Measurements from ENCODE around the gene XK. TPM values are rescaled to one million over a fixed set of nuclear protein-coding genes. Genes with fewer than 3 reads are reported as not detected.
A peak's percentile ranks its signal among the peaks of the same experiment; 100 is the strongest.

Gene XK
- total and polyA plus RNA-seq, 2 of the 4 experiments (the other 2 are of a cell fraction) = under 0.01 to 0.02 TPM

DNA sequence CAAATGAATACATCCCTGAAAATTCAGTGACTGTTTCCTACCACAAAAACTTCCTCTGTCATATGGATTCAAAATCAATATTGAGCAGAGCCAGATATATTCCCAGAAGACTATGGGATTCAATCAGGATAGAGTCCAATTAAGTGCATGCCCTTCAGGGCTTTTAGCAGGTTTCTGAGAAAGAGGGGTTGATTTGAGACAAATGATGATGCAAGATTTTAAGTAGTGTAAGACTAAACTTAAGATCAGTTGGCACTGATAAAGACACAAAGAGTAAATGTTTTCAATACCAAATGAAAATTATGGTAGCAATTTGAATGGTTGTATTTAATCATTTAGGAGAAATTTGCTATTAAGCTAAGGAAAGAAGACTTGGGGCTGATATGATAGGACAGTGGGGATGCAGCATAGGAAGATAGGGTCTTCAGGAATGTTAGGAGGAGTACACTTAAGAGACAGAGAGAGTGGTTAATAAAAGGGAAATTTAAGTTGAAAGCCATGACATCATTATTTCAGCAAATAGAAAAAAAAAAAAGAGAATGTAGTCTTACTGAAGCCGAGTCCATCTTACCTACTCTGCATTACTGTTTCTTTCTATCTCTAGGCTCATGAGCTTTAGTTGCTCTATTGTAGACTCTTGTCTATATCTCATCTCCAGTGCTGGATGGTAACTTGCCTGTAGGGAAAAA, 32.0 kb upstream of the XK start:
- Histone ChIP-seq H2AFZ (replicated peaks; ENCODE audit: low read length, poor library complexity) (no peak overlapping the region), H3K56ac (ENCODE audit: extremely low read depth, insufficient read depth, low read length) (no peak overlapping the region), H3K4me2 (ENCODE audit: low read depth, low read length) (no peak overlapping the region), H4K8ac (ENCODE audit: low read depth in 2 of 2, low read length in 2 of 2) (no peak overlapping the region), H3K4ac (ENCODE audit: low read depth, low read length) (no peak overlapping the region), H2AK5ac (ENCODE audit: low read depth, low read length) (no peak overlapping the region), H3K18ac (ENCODE audit: low read depth, low read length) (no peak overlapping the region), H2BK5ac (ENCODE audit: low read depth, low read length, poor library complexity, severe bottlenecking) (no peak overlapping the region), H3K23ac (ENCODE audit: low read depth, low read length) (no peak overlapping the region), H2BK20ac (ENCODE audit: low read depth, low read length) (no peak overlapping the region), H3K27me3 (ENCODE audit: control insufficient read depth, insufficient read depth, low read length) (peaks cover 4% of the 10 kb centered on the region), H3K9me3 (ENCODE audit: control insufficient read depth, insufficient read depth, low read length) (no peaks in the 10 kb centered on the region), H2BK15ac (ENCODE audit: low read depth, low read length) (no peak overlapping the region), H3K79me1 (ENCODE audit: low read depth in 1 of 2, low read length in 2 of 2) (no peaks in the 10 kb centered on the region), H3K36me3 (ENCODE audit: control insufficient read depth, insufficient read depth, low read length) (no peaks in the 10 kb centered on the region), H4K5ac (ENCODE audit: low read depth, low read length) (no peak overlapping the region), H4K91ac (ENCODE audit: insufficient read depth, low read depth, low read length) (no peak overlapping the region), H2AK9ac (replicated peaks; ENCODE audit: low read depth, low read length, poor library complexity) (no peak overlapping the region), H2BK120ac (ENCODE audit: low read depth, low read length) (no peak overlapping the region), H3K9ac (ENCODE audit: low read depth, low read length) (no peak overlapping the region), H3K14ac (replicated peaks; ENCODE audit: low read depth, low read length) (no peak overlapping the region), H3K4me1 (ENCODE audit: control insufficient read depth, insufficient read depth, low read length) (no peaks in the 10 kb centered on the region), H3K27ac (ENCODE audit: insufficient read depth, low read length) (no peak overlapping the region), H3K9me1 (ENCODE audit: insufficient read depth, low read length) (no peaks in the 10 kb centered on the region), H4K20me1 (ENCODE audit: insufficient read depth, low read length) (no peaks in the 10 kb centered on the region), H3K4me3 (ENCODE audit: insufficient read depth, low read depth, low read length) (no peak overlapping the region)
- dilution Hi-C loops (cut with HindIII; ENCODE audit: low sequenced_read_pairs, unreplicated experiment) (no loop called here), intact Hi-C loops (cut with micrococcal nuclease) (loop anchor here (10.0 kb wide), 1 partner anchor 331 kb away; no protein-coding TSS in a partner anchor), in situ Hi-C loops (cut with MboI; ENCODE audit: low sequenced_read_pairs) (no loop called here)
- ChIA-PET POLR2A (ENCODE audit: unreplicated experiment) (interaction anchor here (0.7 kb wide), 1 partner anchor 36 kb away, joined by 6 read pairs; no protein-coding TSS in a partner anchor), CTCF (no interaction called here)
- no peak for DNase-seq
- no TSS peak for BruUV-seq (replicated peaks)
- ATAC-seq (ENCODE audit: low read depth) = no peak
- WGBS, 2 experiments (ENCODE audit: extremely low coverage in 2 of 2, insufficient read length in 1 of 2) = no CpG with 5 or more reads among the region's 1 CpG
- TF ChIP-seq MXI1 (IDR thresholded peaks at IDR 0.05; ENCODE audit: borderline replicate concordance, low read depth, low read length) (no peak), CEBPB (IDR thresholded peaks at IDR 0.05; ENCODE audit: low read depth, low read length) (peak; percentile 4; the same call in 1 of the 2 replicates)
- TF ChIP-seq, protein P1, sequence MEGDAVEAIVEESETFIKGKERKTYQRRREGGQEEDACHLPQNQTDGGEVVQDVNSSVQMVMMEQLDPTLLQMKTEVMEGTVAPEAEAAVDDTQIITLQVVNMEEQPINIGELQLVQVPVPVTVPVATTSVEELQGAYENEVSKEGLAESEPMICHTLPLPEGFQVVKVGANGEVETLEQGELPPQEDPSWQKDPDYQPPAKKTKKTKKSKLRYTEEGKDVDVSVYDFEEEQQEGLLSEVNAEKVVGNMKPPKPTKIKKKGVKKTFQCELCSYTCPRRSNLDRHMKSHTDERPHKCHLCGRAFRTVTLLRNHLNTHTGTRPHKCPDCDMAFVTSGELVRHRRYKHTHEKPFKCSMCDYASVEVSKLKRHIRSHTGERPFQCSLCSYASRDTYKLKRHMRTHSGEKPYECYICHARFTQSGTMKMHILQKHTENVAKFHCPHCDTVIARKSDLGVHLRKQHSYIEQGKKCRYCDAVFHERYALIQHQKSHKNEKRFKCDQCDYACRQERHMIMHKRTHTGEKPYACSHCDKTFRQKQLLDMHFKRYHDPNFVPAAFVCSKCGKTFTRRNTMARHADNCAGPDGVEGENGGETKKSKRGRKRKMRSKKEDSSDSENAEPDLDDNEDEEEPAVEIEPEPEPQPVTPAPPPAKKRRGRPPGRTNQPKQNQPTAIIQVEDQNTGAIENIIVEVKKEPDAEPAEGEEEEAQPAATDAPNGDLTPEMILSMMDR (conservative IDR thresholded peaks at IDR 0.05; ENCODE audit: low read depth, low read length) = no peak
